ENCODE data around the gene S100A14.

S100A14 gene

DNA sequence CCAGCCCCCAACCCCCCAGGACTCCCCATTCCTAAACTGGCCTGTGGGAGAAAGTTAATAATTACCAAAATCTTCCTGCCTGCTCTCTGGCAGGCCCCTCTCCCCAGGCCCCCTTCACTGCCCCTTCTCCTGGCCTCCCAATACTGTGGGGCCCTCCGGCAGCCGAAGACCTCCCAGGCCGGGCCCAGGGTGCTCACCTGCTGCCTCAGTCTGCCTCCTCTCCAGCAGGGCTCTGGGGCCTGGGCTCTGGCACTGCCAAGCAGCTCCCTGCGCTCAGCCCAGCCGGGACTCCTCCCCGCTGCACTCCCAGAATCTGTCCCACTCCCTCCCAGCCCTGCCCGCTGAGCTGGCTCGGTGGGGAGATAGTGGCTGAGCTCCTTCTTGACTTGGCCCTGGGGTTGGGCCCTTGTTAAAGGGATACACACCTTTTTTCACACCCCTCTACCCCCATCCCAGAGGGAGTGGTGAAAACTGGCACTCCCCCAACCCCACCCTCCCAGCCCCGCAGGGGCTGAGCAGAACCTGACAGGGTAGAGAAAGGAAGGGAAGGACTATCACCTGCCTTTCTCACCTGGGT lies 3.3 kb downstream of the S100A14 start, which contains the start of gene S100A16:
S100A16 (minus strand) TSS at position 383 of the 577 bp plus-strand sequence. CDS start 4,986 bp downstream, outside the sequence.
- DNase-seq (ENCODE audit: low read depth in 1 of 2, low spot score in 1 of 2) = no peak
- TF ChIP-seq POLR2AphosphoS5 (IDR thresholded peaks at IDR 0.05; ENCODE audit: low read depth) (no peak), REST (IDR thresholded peaks at IDR 0.05; ENCODE audit: insufficient replicate concordance, low read depth) (no peak), SPI1 (IDR thresholded peaks at IDR 0.05; ENCODE audit: borderline replicate concordance, low read depth) (no peak), CTCF (IDR thresholded peaks at IDR 0.05; ENCODE audit: insufficient read depth, low read length) (no peak), GABPA (IDR thresholded peaks at IDR 0.05; ENCODE audit: low read depth) (no peak)
- H3K27ac ChIP-seq (replicated peaks) = no peak within 1 kb of the TSS
- no peaks in the 10 kb centered on the region for H3K27me3 ChIP-seq (ENCODE audit: insufficient read depth, poor library complexity, severe bottlenecking)
- no peak within 1 kb of the TSS for H3K4me3 ChIP-seq (replicated peaks; ENCODE audit: insufficient read depth, low read length)

DNA sequence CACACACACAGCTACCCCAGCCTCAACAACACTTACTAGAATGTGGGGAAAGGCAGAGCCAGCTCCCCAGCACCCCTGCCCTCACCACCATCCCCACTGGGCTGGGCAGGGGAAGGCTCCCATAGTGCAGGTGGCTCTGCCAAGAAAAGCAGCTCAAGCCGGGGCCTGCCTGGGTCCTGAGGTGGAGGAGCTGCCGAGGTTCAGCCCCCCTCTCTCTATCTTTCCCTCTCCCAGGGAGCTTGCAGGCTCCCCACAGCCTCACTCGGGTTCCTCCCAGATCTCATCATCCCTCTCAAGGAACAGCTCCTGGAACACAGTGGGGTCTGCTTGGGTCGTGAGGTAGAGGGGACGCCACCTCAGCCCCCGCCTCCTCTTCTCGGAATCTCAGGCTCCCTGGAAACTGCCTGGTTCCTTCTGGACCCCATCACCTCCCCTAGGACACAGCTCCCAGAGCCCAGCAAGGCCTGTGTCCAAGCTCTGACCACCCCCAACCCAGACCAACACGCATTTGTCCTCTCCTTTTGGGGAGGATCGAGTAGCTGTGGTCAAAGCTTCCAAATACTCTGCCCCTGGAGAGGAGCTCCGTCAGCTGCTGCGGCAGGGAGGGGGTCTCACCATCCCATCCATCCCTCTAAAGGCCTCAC lies 3.9 kb downstream of the S100A14 start:
- no peaks in the 10 kb centered on the region for H3K27me3 ChIP-seq (ENCODE audit: insufficient read depth, poor library complexity, severe bottlenecking)
- TF ChIP-seq REST (IDR thresholded peaks at IDR 0.05; ENCODE audit: insufficient replicate concordance, low read depth) (no peak), CTCF (IDR thresholded peaks at IDR 0.05; ENCODE audit: insufficient read depth, low read length) (no peak), SPI1 (IDR thresholded peaks at IDR 0.05; ENCODE audit: borderline replicate concordance, low read depth) (no peak), POLR2AphosphoS5 (IDR thresholded peaks at IDR 0.05; ENCODE audit: low read depth) (no peak), GABPA (IDR thresholded peaks at IDR 0.05; ENCODE audit: low read depth) (no peak)
- no peak for DNase-seq (ENCODE audit: low read depth in 1 of 2, low spot score in 1 of 2)
- no peak overlapping the region for H3K4me3 ChIP-seq (replicated peaks; ENCODE audit: insufficient read depth, low read length)
- no peak overlapping the region for H3K27ac ChIP-seq (replicated peaks)

GRCh38 chr1:153611356-153611755 lies 4.8 kb downstream of the S100A14 start:
- H3K4me3 ChIP-seq (replicated peaks; ENCODE audit: insufficient read depth, low read length) = no peak overlapping the region
- TF ChIP-seq CTCF (IDR thresholded peaks at IDR 0.05; ENCODE audit: insufficient read depth, low read length) (no peak), REST (IDR thresholded peaks at IDR 0.05; ENCODE audit: insufficient replicate concordance, low read depth) (no peak), POLR2AphosphoS5 (IDR thresholded peaks at IDR 0.05; ENCODE audit: low read depth) (no peak), SPI1 (IDR thresholded peaks at IDR 0.05; ENCODE audit: borderline replicate concordance, low read depth) (no peak), GABPA (IDR thresholded peaks at IDR 0.05; ENCODE audit: low read depth) (no peak)
- no peak for DNase-seq (ENCODE audit: low read depth in 1 of 2, low spot score in 1 of 2)
- no peak overlapping the region for H3K27ac ChIP-seq (replicated peaks)
- H3K27me3 ChIP-seq (ENCODE audit: insufficient read depth, poor library complexity, severe bottlenecking) = no peaks in the 10 kb centered on the region
